ENCODE results near the gene SBNO2.
A peak's percentile ranks its signal among the peaks of the same experiment; 100 is the strongest.

SBNO2 gene

DNA sequence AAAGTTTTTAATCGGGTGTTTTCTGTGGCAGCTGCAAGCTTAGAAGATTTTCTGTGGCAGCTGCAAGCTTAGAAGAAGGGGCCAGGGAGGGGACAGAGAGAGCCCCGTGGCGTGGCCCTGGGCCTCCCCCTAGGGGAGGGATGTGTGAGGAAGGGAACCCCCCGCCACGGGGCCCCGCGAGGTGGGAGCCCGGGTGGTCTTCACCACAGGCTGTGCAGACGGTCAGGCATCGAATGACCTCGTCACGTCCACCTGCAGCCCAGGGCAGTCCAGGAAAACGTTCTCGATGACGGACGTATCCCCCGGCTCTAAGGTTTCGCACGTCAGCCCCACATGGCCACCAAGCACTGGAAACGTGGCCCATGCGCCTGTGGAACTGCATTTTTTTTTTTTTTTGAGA lies 87.5 kb downstream of the SBNO2 start:
- peak overlapping the region in 13 of 21 experiments; percentile 27 to 91 (median 73) for H3K27ac ChIP-seq
- no peak overlapping the region for H3K4me3 ChIP-seq

DNA sequence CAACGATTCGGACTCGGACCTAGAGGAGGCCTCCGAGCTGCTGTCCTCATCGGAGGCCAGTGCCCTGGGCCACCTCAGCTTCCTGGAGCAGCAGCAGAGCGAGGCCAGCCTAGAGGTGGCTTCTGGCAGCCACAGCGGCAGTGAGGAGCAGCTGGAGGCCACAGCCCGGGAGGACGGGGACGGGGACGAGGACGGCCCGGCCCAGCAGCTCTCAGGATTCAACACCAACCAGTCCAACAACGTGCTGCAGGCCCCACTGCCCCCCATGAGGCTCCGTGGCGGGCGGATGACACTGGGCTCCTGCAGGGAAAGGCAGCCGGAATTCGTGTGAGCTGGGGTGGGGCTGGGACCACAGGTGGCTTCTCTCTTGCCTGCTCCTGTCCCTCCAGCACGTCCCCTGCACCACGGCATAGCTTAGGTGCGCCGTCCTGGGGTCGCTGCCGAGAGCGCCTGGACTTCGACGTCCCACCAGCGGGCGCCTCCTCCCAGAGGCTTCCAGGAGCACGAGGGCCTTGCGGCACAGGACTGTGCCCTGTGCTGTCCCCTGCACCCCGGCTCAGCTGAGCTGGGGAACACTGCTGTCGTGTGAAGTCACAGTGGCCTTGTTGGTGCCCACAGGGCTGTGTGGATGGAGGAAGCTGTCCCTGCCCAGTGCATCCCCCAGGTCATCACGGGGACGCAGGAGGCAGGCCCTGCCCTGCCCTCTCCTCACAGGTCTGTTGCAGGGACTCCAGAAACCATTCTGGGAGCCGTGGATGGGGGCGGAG lies 88.2 kb downstream of the SBNO2 start:
- Histone ChIP-seq H3K4me3 (no peak overlapping the region), H3K27ac (peak overlapping the region in 7 of 21 experiments; percentile 12 to 91 (median 36))

GRCh38 chr19:1085053-1085658 lies 88.9 kb downstream of the SBNO2 start:
- H3K4me3 ChIP-seq = no peak overlapping the region
- peak overlapping the region in 2 of 21 experiments; percentile 12 to 36 for H3K27ac ChIP-seq

GRCh38 chr19:1084024-1084868 lies 89.8 kb downstream of the SBNO2 start:
- Histone ChIP-seq H3K27ac (peak overlapping the region in 2 of 21 experiments; percentile 12 to 45), H3K4me3 (no peak overlapping the region)

DNA sequence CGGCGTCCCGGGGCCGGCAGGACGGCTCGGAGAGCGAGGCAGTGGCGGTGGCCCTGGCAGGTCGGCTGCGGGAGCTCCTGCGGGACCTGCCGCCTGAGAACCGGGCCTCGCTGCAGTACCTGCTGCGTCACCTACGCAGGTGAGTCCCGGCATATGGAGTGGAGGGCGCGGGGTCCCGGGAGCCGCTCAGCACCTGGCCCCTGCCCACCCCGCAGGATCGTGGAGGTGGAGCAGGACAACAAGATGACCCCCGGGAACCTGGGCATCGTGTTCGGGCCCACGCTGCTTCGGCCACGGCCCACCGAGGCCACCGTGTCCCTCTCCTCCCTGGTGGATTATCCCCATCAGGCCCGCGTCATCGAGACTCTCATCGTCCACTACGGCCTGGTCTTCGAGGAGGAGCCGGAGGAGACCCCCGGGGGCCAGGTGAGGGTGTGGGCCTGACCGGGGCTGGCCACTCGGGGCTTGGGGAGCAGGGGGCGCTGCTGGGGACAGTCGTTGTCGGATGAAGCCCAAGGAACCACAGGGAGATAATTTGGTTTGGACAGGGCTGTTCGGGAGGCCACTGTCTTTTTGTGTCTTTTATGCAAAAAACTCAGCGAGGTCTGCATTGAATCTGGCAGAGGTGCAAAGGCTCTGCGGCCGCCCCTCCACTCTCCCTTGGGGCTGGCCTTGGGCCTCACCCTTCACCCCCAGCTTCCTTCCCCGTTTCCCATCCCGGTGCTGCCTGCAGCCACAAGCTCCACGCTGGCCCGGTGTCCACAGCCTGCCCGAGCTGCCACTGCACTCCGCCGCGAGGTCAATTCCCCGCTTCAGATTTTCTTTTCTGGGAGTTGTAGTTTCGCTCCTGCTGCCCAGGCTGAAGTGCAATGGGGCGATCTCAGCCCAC lies 90.9 kb downstream of the SBNO2 start:
- peak overlapping the region in 4 of 7 experiments; percentile 12 to 30 (median 20) for H3K4me3 ChIP-seq

GRCh38 chr19:1082165-1082927 lies 91.7 kb downstream of the SBNO2 start:
- Histone ChIP-seq H3K4me3 (peak overlapping the region in 4 of 7 experiments; percentile 12 to 30 (median 20)), H3K27ac (peak overlapping the region in 14 of 21 experiments; percentile 2 to 73 (median 46))

More for the DNA sequence above, 90.9 kb downstream of the SBNO2 start:
- peak overlapping the region in 10 of 21 experiments; percentile 2 to 71 (median 36) for H3K27ac ChIP-seq

GRCh38 chr19:1081301-1082164 lies 92.5 kb downstream of the SBNO2 start:
- H3K27ac ChIP-seq = peak overlapping the region in 12 of 21 experiments; percentile 2 to 73 (median 39)
- H3K4me3 ChIP-seq = peak overlapping the region in 3 of 7 experiments; percentile 1 to 30 (median 22)

DNA sequence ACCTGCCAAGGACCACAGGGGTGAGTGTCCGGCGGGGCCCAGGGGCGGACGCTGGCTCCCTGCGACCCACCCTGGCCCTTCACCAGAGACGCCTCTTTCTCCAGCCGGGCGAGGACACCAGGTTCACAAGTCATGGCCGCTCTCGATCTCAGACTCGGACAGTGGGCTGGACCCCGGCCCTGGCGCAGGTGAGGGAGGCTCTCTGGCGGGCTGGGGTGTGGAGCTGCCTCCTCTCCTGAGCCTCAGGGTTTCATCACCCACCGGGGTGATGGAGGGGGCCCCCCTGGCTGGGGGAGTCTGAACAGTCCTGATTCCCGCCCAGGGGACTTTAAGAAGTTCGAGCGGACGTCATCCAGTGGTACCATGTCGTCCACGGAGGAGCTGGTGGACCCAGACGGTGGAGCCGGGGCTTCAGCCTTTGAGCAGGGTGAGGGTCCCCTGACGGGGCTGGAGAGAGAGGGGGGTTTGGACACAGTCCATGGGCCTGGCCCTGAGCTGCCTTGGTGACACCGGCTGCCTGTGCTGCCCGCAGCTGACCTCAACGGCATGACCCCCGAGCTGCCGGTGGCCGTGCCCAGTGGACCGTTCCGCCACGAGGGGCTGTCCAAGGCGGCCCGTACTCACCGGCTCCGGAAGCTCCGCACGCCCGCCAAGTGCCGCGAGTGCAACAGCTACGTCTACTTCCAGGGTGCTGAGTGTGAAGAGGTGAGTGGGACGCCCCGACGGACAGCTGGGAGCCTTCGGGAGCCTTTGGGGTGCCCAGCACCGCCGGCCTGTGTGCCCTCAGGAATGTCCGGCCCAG lies 93.5 kb downstream of the SBNO2 start:
- peak overlapping the region in 2 of 21 experiments; percentile 86 to 90 for H3K27ac ChIP-seq
- H3K4me3 ChIP-seq = no peak overlapping the region

DNA sequence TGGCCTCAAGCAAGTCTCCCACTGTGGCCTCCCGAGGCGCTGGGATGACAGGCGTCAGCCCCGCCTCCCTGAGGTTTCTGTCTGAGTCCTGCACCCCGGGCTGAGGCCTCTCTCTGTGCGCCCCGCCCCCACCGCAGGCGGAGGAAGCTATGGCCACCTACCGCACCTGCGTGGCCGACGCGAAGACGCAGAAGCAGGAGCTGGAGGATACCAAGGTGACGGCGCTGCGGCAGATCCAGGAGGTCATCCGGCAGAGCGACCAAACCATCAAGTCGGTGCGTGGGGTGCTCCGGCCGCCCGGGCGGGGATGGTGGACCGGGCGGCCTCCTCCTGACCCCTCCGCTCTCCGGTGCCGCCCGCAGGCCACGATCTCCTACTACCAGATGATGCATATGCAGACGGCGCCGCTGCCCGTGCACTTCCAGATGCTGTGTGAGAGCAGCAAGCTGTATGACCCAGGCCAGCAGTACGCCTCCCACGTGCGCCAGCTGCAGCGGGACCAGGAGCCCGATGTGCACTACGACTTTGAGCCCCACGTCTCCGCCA lies 94.4 kb downstream of the SBNO2 start:
- peak overlapping the region in 1 of 7 experiments; percentile 0 for H3K4me3 ChIP-seq
- peak overlapping the region in 4 of 21 experiments; percentile 17 to 90 (median 88) for H3K27ac ChIP-seq

DNA sequence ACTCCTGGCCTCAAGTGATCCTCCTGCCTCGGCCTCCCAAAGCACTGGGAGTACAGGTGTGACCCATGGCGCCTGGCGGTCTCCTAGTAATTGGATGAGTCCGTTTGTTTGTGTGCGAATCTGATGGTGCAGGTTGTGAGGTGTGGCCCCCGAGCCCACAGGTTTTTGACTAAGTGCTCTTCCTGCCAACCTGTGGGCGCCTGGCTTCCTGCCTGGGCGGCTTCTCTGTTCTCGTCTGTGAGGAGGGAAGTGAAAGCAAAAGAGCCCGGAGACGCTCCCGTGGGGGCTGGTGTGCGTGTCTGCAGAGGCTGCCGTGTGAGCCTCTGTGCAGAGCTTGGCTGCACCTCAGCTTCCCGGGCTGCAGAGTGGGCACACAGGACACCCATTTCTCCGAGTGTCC lies 97.1 kb downstream of the SBNO2 start:
- H3K27ac ChIP-seq = peak overlapping the region in 13 of 21 experiments; percentile 31 to 90 (median 68)
- H3K4me3 ChIP-seq = peak overlapping the region in 6 of 7 experiments; percentile 0 to 31 (median 18)

DNA sequence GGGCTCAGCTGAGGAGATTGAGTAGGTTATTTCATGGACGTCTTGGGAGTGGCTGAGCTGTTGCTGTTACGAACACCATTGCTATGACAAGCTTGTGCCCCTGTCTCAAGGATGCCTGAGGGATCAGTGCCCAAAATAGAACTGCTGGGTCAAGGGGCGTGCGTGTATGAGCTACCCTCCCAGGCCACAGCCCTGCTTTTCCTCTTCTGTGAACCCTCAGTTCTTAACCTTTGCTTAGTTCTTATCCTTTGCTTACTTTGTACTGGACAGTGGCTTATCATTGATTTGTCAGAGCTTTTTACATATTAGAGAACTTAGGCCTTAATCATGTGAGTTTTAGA lies 98.1 kb downstream of the SBNO2 start:
- H3K27ac ChIP-seq = peak overlapping the region in 8 of 21 experiments; percentile 10 to 90 (median 87)
- no peak overlapping the region for H3K4me3 ChIP-seq

DNA sequence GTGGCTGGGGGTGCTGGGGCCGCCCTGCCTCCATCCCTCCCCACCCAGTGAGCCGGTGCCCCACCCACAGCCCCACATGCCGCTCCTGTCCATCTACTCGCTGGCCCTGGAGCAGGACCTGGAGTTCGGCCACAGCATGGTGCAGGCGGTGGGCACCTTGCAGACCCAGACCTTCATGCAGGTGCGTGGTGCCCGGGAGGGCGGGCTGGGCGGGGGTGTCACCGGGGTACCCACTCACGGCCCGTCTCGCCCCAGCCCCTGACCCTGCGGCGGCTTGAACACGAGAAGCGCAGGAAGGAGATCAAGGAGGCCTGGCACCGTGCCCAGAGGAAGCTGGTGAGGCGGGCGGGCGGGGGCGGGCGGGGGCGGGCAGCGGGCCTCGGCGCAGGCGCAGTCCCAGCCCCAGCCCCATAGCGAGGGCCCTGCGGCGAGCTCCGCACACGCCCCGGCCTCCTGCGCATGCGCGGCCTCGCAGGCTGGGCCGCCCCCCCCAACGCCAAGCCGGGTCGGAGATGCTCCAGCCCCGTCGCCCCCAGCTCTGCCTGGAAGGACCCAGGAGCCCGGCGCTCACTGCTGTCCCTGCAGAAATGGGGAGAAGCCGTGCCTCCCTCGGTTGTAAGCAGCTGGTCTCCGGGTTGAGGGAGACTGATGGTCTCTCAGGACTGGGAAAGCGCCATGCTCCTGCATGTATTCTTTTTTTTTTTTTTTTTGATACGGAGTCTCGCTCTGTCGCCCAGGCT lies 99.4 kb downstream of the SBNO2 start:
- peak overlapping the region in 6 of 7 experiments; percentile 1 to 28 (median 8) for H3K4me3 ChIP-seq

GRCh38 chr19:1073956-1074517 lies 100.0 kb downstream of the SBNO2 start:
- H3K27ac ChIP-seq = peak overlapping the region in 18 of 21 experiments; percentile 7 to 92 (median 71)
- peak overlapping the region in 5 of 7 experiments; percentile 7 to 28 (median 8) for H3K4me3 ChIP-seq

More for the DNA sequence above, 99.4 kb downstream of the SBNO2 start:
- H3K27ac ChIP-seq = peak overlapping the region in 19 of 21 experiments; percentile 7 to 92 (median 70)

GRCh38 chr19:1073063-1073955 lies 100.8 kb downstream of the SBNO2 start:
- Histone ChIP-seq H3K4me3 (no peak overlapping the region), H3K27ac (peak overlapping the region in 8 of 21 experiments; percentile 5 to 92 (median 82))
